ENCODE measurements around the gene FAM47C.

- TF ChIP-seq CTCF (conservative IDR thresholded peaks at IDR 0.05; ENCODE audit: low read length) (no peak), EZH2phosphoT487 (IDR thresholded peaks at IDR 0.05; ENCODE audit: borderline replicate concordance) (no peak)
Observed at GRCh38 chrX:36986231-36986630, 21.9 kb upstream of the FAM47C start.

Measured in Loucy (cell line).